GM23248 (cell line): ENCODE data around the gene PADI2. TPM values are rescaled to one million over a fixed set of nuclear protein-coding genes. Genes with fewer than 3 reads are reported as not detected.

Source experiments
- DNase-seq: peaks from one replicate; pipeline ENCODE4 v3.0.0-alpha.2; 2015
- H2AFZ ChIP-seq: fragments of 200-600 bp; sonication (generic); 2 replicates; pipeline ENCODE4 v1.6.1; 2016; ENCODE audit warnings: antibody characterized with exemption
- H3F3A ChIP-seq: fragments of 200-600 bp; sonication (generic); 2 replicates; pipeline ENCODE4 v1.6.1; 2016; ENCODE audit warnings: mild to moderate bottlenecking, antibody characterized with exemption, mixed run types; ENCODE audit not compliant: insufficient read depth
- H3K27ac ChIP-seq: fragments of 200-600 bp; sonication (generic); 2 replicates; pipeline ENCODE4 v1.5.1; 2016; ENCODE audit warnings: mild to moderate bottlenecking
- H3K27me3 ChIP-seq: fragments of 200-600 bp; sonication (generic); replicated peaks from 2 replicates; pipeline ENCODE4 v1.6.1; 2016; ENCODE audit warnings: mild to moderate bottlenecking; ENCODE audit not compliant: insufficient read depth
- H3K36me3 ChIP-seq: fragments of 200-600 bp; sonication (generic); 2 replicates; pipeline ENCODE4 v1.6.1; 2016; ENCODE audit warnings: low read depth, mild to moderate bottlenecking
- H3K4me1 ChIP-seq: fragments of 200-600 bp; sonication (generic); 2 replicates; pipeline ENCODE4 v1.6.1; 2016; ENCODE audit warnings: mild to moderate bottlenecking; ENCODE audit not compliant: insufficient read depth
- H3K4me2 ChIP-seq: fragments of 200-600 bp; sonication (generic); one replicate; pipeline ENCODE4 v1.6.1; 2016; ENCODE audit warnings: mild to moderate bottlenecking; ENCODE audit not compliant: unreplicated experiment
- H3K4me3 ChIP-seq: fragments of 200-600 bp; sonication (generic); 2 replicates; pipeline ENCODE4 v1.5.1; 2016; ENCODE audit warnings: mild to moderate bottlenecking
- H3K79me2 ChIP-seq: fragments of 200-600 bp; sonication (generic); 2 replicates; pipeline ENCODE4 v1.6.1; 2016; ENCODE audit warnings: mild to moderate bottlenecking; ENCODE audit not compliant: insufficient read depth
- H3K9ac ChIP-seq: fragments of 200-600 bp; sonication (generic); 2 replicates; pipeline ENCODE4 v1.6.1; 2016; ENCODE audit warnings: mild to moderate bottlenecking
- H3K9me2 ChIP-seq: fragments of 200-600 bp; sonication (generic); 2 replicates; pipeline ENCODE4 v1.6.1; 2016; ENCODE audit warnings: mixed run types, mild to moderate bottlenecking, moderate library complexity; ENCODE audit not compliant: insufficient read depth
- H3K9me3 ChIP-seq: fragments of 200-600 bp; sonication (generic); one replicate; pipeline ENCODE4 v1.6.1; 2017; ENCODE audit warnings: low read depth
- H4K20me1 ChIP-seq: fragments of 200-600 bp; sonication (generic); 2 replicates; pipeline ENCODE4 v1.6.0; 2016; ENCODE audit not compliant: insufficient read depth
- EZH2 ChIP-seq: fragments of 200-600 bp; sonication (generic); IDR thresholded peaks from 2 replicates; pipeline ENCODE4 v1.6.1; 2018; ENCODE audit warnings: antibody characterized with exemption, mild to moderate bottlenecking; ENCODE audit not compliant: insufficient read depth, poor library complexity, severe bottlenecking
- EZH2phosphoT487 ChIP-seq: fragments of 200-600 bp; sonication (generic); IDR thresholded peaks from 2 replicates; pipeline ENCODE4 v1.6.1; 2018; ENCODE audit warnings: antibody characterized with exemption, moderate library complexity, mild to moderate bottlenecking, low read depth; ENCODE audit not compliant: insufficient read depth
- WGBS, 2 experiments: methylation state at CpG; one replicate each; pipeline ENCODE4 v1.1.6; 2015 to 2017; ENCODE audit warnings: low lambda C conversion rate in 2 of 2, low coverage in 1 of 2; ENCODE audit errors: missing lambda C conversion rate in 2 of 2; 5-methylcytosine and 5-hydroxymethylcytosine counted together
- in situ Hi-C: fragments of 300-500 bp; cut with MboI; formaldehyde crosslinking; loops from 2 replicates; pipeline ENCODE4 v1.15.0; 2020
- polyA plus RNA-seq: library from polyadenylated mRNA; unstranded; fragments of >200 nt; fragmentation: Nextera tagmentation; extraction: Ambion mirVana; gene quantifications from 2 replicates; pipeline ENCODE4 v1.2.1, GENCODE V29; 2016
- total RNA-seq: library from RNA; depleted of rRNA; stranded (reverse); fragments of >200 nt; shearing (Covaris generic); gene quantifications from 2 replicates; pipeline ENCODE4 v1.2.3, GENCODE V29; 2014

The PADI2 gene
- total and polyA plus RNA-seq, 2 experiments from 2014 or later = 0.11 to 0.22 TPM

- Histone ChIP-seq H2AFZ (no peak overlapping the region), H3K4me2 (no peak overlapping the region), H3K36me3 (no peaks in the 10 kb centered on the region), H3K9ac (no peak overlapping the region), H3K79me2 (no peaks in the 10 kb centered on the region), H3K9me2 (no peaks in the 10 kb centered on the region), H3K4me1 (peaks cover 38% of the 10 kb centered on the region), H3K27ac (peak overlapping the region; percentile 68), H4K20me1 (no peaks in the 10 kb centered on the region), H3K4me3 (no peak overlapping the region), H3F3A (peaks cover 30% of the 10 kb centered on the region), H3K9me3 (no peaks in the 10 kb centered on the region), H3K27me3 (no peaks in the 10 kb centered on the region)
- TF ChIP-seq EZH2phosphoT487 (no peak), EZH2 (no peak)
- WGBS, 2 experiments = 92 to 93% methylated on average over 3 of the region's 3 CpGs
- in situ Hi-C loops = no loop called here
- DNase-seq = no peak
These were observed 10.9 kb upstream of the PADI2 start for GRCh38 chr1:17130138-17130635.

- no peaks in the 10 kb centered on the region for H4K20me1 ChIP-seq
- H3K4me2 ChIP-seq = peak overlapping the region; percentile 54
- no peaks in the 10 kb centered on the region for H3K9me3 ChIP-seq
- DNase-seq = peak; percentile 91
- H3K36me3 ChIP-seq = no peaks in the 10 kb centered on the region
- peaks cover 30% of the 10 kb centered on the region for H3F3A ChIP-seq
- WGBS, 2 experiments = 1 to 2% methylated on average over 5 of the region's 5 CpGs
- H3K4me1 ChIP-seq = peaks cover 38% of the 10 kb centered on the region
- H3K9ac ChIP-seq = peak overlapping the region; percentile 27; the same call in 1 of the 2 replicates
- H3K4me3 ChIP-seq = no peak overlapping the region
- 0 out of 2 replicates have a peak, but pooled peaks have one; percentile 56 for TF ChIP-seq EZH2phosphoT487
- no peak for TF ChIP-seq EZH2
- no peaks in the 10 kb centered on the region for H3K79me2 ChIP-seq
- H3K27ac ChIP-seq = peak overlapping the region; percentile 68
- no peak overlapping the region for H2AFZ ChIP-seq
- no peaks in the 10 kb centered on the region for H3K9me2 ChIP-seq
- in situ Hi-C loops = loop anchor here (5.0 kb wide), 1 partner anchor 109 kb away; no protein-coding TSS in a partner anchor
- no peaks in the 10 kb centered on the region for H3K27me3 ChIP-seq
These were observed 9.1 kb upstream of the PADI2 start for GRCh38 chr1:17128361-17128760.

DNA sequence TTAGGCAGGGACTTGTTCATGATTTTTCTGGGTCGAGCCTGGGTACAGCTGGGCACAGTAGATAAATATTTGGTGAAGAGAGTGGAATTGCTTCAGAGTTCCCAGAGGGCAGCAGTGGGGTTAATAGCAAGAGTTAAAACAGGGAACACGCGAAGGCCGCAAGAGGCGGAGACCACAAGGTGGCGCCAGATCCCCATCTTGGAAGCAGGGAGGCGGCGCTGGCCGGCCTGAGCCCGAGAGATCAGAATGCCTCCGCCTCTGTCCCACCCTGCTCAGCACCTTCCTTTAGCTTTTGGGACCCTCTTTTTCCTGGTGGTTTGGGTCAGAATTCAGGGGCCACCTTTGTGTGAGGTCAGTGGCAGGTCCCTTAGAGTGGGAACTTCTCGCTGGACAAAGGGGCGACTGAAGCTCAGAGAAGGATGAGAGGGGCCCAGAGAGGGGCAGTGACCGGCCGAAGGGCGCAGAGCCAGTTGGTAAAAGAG, 6.5 kb upstream of the PADI2 start:
- no peaks in the 10 kb centered on the region for H3K27me3 ChIP-seq
- H3K27ac ChIP-seq = no peak overlapping the region
- H3K4me3 ChIP-seq = no peak overlapping the region
- no peaks in the 10 kb centered on the region for H3K36me3 ChIP-seq
- peak overlapping the region; percentile 79 for H2AFZ ChIP-seq
- no peak overlapping the region for H3K4me2 ChIP-seq
- H3F3A ChIP-seq = peaks cover 30% of the 10 kb centered on the region
- WGBS, 2 experiments = 6 to 8% methylated on average over 16 of the region's 16 CpGs
- H3K9me2 ChIP-seq = no peaks in the 10 kb centered on the region
- TF ChIP-seq EZH2phosphoT487 (no peak), EZH2 (no peak)
- H3K9me3 ChIP-seq = no peaks in the 10 kb centered on the region
- H3K79me2 ChIP-seq = no peaks in the 10 kb centered on the region
- H3K9ac ChIP-seq = no peak overlapping the region
- peak; percentile 88 for DNase-seq
- in situ Hi-C loops = loop anchor here (5.0 kb wide), 1 partner anchor 112 kb away; no protein-coding TSS in a partner anchor
- peaks cover 38% of the 10 kb centered on the region for H3K4me1 ChIP-seq
- H4K20me1 ChIP-seq = no peaks in the 10 kb centered on the region

DNA sequence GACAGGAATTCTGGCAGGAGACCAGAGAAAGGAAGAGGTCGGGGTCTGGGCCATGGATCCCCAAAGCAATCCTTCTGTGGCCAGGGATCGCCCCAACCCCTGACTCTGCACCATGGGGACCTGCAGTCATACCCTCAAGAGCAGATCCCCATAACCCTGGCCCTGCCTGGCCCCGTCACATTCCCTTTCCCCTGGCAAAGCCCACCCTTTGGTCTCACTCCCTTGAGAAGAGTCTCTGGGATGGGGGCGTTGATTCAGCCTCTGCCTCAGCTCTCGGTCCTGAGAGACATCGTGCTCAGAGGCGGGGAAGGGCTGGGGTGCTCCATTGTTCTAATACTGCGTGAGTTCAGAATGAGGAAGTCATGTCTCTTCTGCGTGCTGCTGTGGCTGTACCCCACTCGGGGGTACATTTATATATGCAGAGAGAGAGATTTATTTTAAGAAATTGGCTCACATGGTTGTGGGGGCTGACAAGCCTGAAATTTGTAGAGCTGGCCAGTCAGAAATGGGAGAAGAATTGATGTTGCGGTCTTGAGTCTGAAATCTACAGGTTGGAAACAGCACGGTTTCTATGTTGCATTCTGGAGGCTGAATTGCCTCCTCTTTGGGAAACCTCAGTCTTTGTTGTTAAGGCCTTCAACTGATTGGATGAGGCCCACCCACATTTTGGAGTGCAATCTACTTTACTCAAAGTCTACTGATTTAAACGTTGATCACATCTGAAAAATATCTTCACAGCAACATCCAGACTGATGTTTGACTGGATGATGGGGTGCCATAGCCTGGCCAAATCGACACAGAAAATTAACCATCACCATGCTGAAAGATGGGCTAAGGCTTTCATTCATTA, 4.2 kb upstream of the PADI2 start:
- Histone ChIP-seq H3K9me2 (no peaks in the 10 kb centered on the region), H3K27me3 (peaks cover 6% of the 10 kb centered on the region), H3F3A (peaks cover 10% of the 10 kb centered on the region; the same call in 1 of the 2 replicates), H3K79me2 (no peaks in the 10 kb centered on the region), H3K9ac (no peak overlapping the region), H3K36me3 (no peaks in the 10 kb centered on the region), H4K20me1 (no peaks in the 10 kb centered on the region), H2AFZ (no peak overlapping the region), H3K4me3 (no peak overlapping the region), H3K27ac (no peak overlapping the region), H3K4me2 (no peak overlapping the region), H3K9me3 (no peaks in the 10 kb centered on the region), H3K4me1 (peaks cover 20% of the 10 kb centered on the region)
- TF ChIP-seq EZH2phosphoT487 (no peak), EZH2 (no peak)
- no peak for DNase-seq
- WGBS, 2 experiments = 69% methylated on average over 14 of the region's 14 CpGs
- in situ Hi-C loops = no loop called here
